CD14-positive monocyte (primary cell): Measurements from ENCODE around the gene CLDN1. TPM values are rescaled to one million over a fixed set of nuclear protein-coding genes. Genes with fewer than 3 reads are reported as not detected.

Source experiments
- DNase-seq, 3 donors: peaks; one replicate each; pipeline ENCODE4 v3.0.0-alpha.2; 2011 to 2022
- H2AFZ ChIP-seq: 2 replicates; pipeline ENCODE4 v1.6.0; 2012; ENCODE audit warnings: mild to moderate bottlenecking, low read depth, low read length, inconsistent platforms; ENCODE audit not compliant: insufficient read depth, poor library complexity, severe bottlenecking
- H3K27ac ChIP-seq, 2 donors: 1 replicate in 1 of 2; 2 replicates in 1 of 2; pipeline ENCODE4 v1.5.1; 2012 to 2013; ENCODE audit warnings: low read length in 2 of 2, control low read depth in 1 of 2, inconsistent platforms in 1 of 2, low read depth in 1 of 2, mild to moderate bottlenecking in 1 of 2
- H3K27me3 ChIP-seq, 2 donors: one replicate each; pipeline versions ENCODE4 v1.6.0 to v1.6.1; 2011 to 2013; ENCODE audit warnings: low read length in 2 of 2; ENCODE audit not compliant: control insufficient read depth in 2 of 2, insufficient read depth in 2 of 2
- H3K36me3 ChIP-seq, 2 donors: replicated peaks in 1 of 2; 1 replicate in 1 of 2; 2 replicates in 1 of 2; pipeline versions ENCODE4 v1.5.1 to v1.6.1; 2012 to 2013; ENCODE audit warnings: low read length in 2 of 2, control low read depth in 1 of 2, inconsistent platforms in 1 of 2, mild to moderate bottlenecking in 1 of 2; ENCODE audit not compliant: insufficient read depth in 2 of 2, control insufficient read depth in 1 of 2
- H3K4me1 ChIP-seq, 2 donors: 1 replicate in 1 of 2; 2 replicates in 1 of 2; pipeline versions ENCODE4 v1.5.1 to v1.6.1; 2012 to 2013; ENCODE audit warnings: low read length in 2 of 2, control low read depth in 1 of 2, inconsistent platforms in 1 of 2, mild to moderate bottlenecking in 1 of 2, moderate library complexity in 1 of 2; ENCODE audit not compliant: insufficient read depth in 2 of 2, control insufficient read depth in 1 of 2
- H3K4me2 ChIP-seq: replicated peaks from 2 replicates; pipeline ENCODE3; 2012; ENCODE audit warnings: low read length, moderate library complexity, mild to moderate bottlenecking; ENCODE audit not compliant: poor library complexity, severe bottlenecking; ENCODE audit errors: extremely low read depth
- H3K4me3 ChIP-seq, 3 experiments: fragments of 200-600 bp in 1 of 3; sonication (generic) in 1 of 3; replicated peaks in 1 of 3; 1 replicate in 2 of 3; 2 replicates in 1 of 3; pipeline ENCODE4 v1.5.1; 2011 to 2013; ENCODE audit warnings: low read length in 3 of 3, mild to moderate bottlenecking in 3 of 3, control low read depth in 2 of 3, low read depth in 2 of 3, inconsistent platforms in 1 of 3, moderate library complexity in 1 of 3
- H3K79me2 ChIP-seq: 2 replicates; pipeline ENCODE4 v1.6.0; 2012; ENCODE audit warnings: mild to moderate bottlenecking, control low read depth, inconsistent platforms, low read length, moderate library complexity; ENCODE audit not compliant: insufficient read depth
- H3K9ac ChIP-seq: 2 replicates; pipeline ENCODE4 v1.6.0; 2017; ENCODE audit warnings: low read length, mild to moderate bottlenecking; ENCODE audit not compliant: insufficient read depth, poor library complexity, severe bottlenecking
- H3K9me3 ChIP-seq, 2 donors: replicated peaks in 1 of 2; 1 replicate in 1 of 2; 2 replicates in 1 of 2; pipeline versions ENCODE4 v1.5.1 to v1.6.1; 2012 to 2013; ENCODE audit warnings: low read length in 2 of 2, control low read depth in 1 of 2; ENCODE audit not compliant: control insufficient read depth in 1 of 2, insufficient read depth in 1 of 2
- H4K20me1 ChIP-seq: 2 replicates; pipeline ENCODE4 v1.6.0; 2012; ENCODE audit warnings: mild to moderate bottlenecking, low read length, control low read depth, moderate library complexity; ENCODE audit not compliant: insufficient read depth
- H3K27ac Mint-ChIP-seq, 7 donors: one replicate each; pipeline ENCODE4 v1.8.0; 2020; ENCODE audit warnings: mild to moderate bottlenecking in 7 of 7, mixed read lengths in 7 of 7, moderate library complexity in 6 of 7, inconsistent platforms in 2 of 7
- H3K27me3 Mint-ChIP-seq, 3 donors: one replicate each; pipeline ENCODE4 v1.8.0; 2021 to 2022; ENCODE audit warnings: low read depth in 3 of 3, mild to moderate bottlenecking in 3 of 3, mixed read lengths in 3 of 3, moderate library complexity in 3 of 3, inconsistent platforms in 1 of 3
- H3K36me3 Mint-ChIP-seq, 2 donors: one replicate each; pipeline ENCODE4 v1.8.0; 2020; ENCODE audit warnings: mixed read lengths in 2 of 2, inconsistent platforms in 1 of 2, mild to moderate bottlenecking in 1 of 2
- H3K4me1 Mint-ChIP-seq: one replicate; pipeline ENCODE4 v1.8.0; 2020; ENCODE audit warnings: mild to moderate bottlenecking, mixed read lengths
- H3K4me3 Mint-ChIP-seq, 2 donors: one replicate each; pipeline ENCODE4 v1.8.0; 2020; ENCODE audit warnings: mild to moderate bottlenecking in 2 of 2, mixed read lengths in 2 of 2, moderate library complexity in 1 of 2
- H3K9me3 Mint-ChIP-seq, 7 donors: one replicate each; pipeline ENCODE4 v1.8.0; 2020 to 2022; ENCODE audit warnings: mixed read lengths in 7 of 7, mild to moderate bottlenecking in 6 of 7, moderate library complexity in 6 of 7, inconsistent platforms in 2 of 7
- whole genome bisulfite sequencing: methylation state at CpG from one replicate; pipeline ENCODE4 v1.1.5; 2013; ENCODE audit warnings: missing lambda C conversion rate; ENCODE audit not compliant: insufficient coverage; 5-methylcytosine and 5-hydroxymethylcytosine counted together
- intact Hi-C, 2 donors: fragments of 100-400 bp; cut with micrococcal nuclease; formaldehyde crosslinking; loops; one replicate each; pipeline versions ENCODE4 v1.15.0 to v1.15.1; 2023
- polyA plus RNA-seq, 3 donors: library from polyadenylated mRNA; depleted of rRNA in 1 of 3; unstranded in 2 of 3; stranded (reverse) in 1 of 3; fragments of 300-500 nt in 2 of 3; fragments of >200 nt in 1 of 3; fragmentation: Illumina TruSeq in 2 of 3; gene quantifications; 1 replicate in 2 of 3; 2 replicates in 1 of 3; pipeline ENCODE4 v1.2.3, GENCODE V29; 2012 to 2021
- TF ChIP-seq, protein P1 (sequence below): fragments of 200-600 bp; IDR thresholded peaks from one replicate; pipeline ENCODE4 v1.8.0; 2022; ENCODE audit warnings: antibody characterized with exemption, mild to moderate bottlenecking

CLDN1 gene
- polyA plus RNA-seq, 3 donors = not detected

DNA sequence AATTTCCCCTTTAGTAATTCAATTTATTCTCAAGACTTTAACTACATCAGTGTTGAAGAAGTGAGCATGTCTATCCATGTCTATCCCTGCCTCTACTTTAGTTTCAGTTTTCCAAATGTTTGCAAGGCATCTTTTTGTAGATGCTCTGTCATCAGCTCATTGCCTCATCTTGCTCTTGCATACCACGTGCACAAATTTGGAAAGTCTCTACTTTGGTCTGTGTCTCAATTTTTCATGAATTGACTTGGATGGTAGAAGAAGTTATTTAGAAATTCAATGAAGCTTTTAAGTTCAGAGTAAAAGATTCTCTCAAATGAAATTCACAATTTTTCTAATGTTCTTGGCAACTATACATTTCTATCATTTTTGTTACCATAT lies 55.3 kb downstream of the CLDN1 start:
- Histone ChIP-seq H3K27ac (no peak overlapping the region), H3K4me3 (no peak overlapping the region), H3K4me1 (no peaks in the 10 kb centered on the region), H3K27me3 (no peaks in the 10 kb centered on the region), H3K79me2 (no peaks in the 10 kb centered on the region), H3K9ac (no peak overlapping the region), H3K36me3 (no peaks in the 10 kb centered on the region), H4K20me1 (no peaks in the 10 kb centered on the region), H3K9me3 (no peaks in the 10 kb centered on the region), H2AFZ (no peak overlapping the region), H3K4me2 (no peak overlapping the region)
- intact Hi-C loops = no loop called here
- Mint-ChIP-seq H3K4me3 (no peak overlapping the region), H3K27me3 (peaks cover 0 to 1% (median 0%) of the 10 kb centered on the region in 3 donors), H3K27ac (no peak overlapping the region), H3K36me3 (no peaks in the 10 kb centered on the region), H3K4me1 (no peaks in the 10 kb centered on the region), H3K9me3 (peaks cover 0 to 3% (median 0%) of the 10 kb centered on the region in 7 donors)
- TF ChIP-seq, protein P1, sequence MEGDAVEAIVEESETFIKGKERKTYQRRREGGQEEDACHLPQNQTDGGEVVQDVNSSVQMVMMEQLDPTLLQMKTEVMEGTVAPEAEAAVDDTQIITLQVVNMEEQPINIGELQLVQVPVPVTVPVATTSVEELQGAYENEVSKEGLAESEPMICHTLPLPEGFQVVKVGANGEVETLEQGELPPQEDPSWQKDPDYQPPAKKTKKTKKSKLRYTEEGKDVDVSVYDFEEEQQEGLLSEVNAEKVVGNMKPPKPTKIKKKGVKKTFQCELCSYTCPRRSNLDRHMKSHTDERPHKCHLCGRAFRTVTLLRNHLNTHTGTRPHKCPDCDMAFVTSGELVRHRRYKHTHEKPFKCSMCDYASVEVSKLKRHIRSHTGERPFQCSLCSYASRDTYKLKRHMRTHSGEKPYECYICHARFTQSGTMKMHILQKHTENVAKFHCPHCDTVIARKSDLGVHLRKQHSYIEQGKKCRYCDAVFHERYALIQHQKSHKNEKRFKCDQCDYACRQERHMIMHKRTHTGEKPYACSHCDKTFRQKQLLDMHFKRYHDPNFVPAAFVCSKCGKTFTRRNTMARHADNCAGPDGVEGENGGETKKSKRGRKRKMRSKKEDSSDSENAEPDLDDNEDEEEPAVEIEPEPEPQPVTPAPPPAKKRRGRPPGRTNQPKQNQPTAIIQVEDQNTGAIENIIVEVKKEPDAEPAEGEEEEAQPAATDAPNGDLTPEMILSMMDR = no peak
- 100% methylated on average over 1 of the region's 1 CpG for WGBS
- DNase-seq = no peak

DNA sequence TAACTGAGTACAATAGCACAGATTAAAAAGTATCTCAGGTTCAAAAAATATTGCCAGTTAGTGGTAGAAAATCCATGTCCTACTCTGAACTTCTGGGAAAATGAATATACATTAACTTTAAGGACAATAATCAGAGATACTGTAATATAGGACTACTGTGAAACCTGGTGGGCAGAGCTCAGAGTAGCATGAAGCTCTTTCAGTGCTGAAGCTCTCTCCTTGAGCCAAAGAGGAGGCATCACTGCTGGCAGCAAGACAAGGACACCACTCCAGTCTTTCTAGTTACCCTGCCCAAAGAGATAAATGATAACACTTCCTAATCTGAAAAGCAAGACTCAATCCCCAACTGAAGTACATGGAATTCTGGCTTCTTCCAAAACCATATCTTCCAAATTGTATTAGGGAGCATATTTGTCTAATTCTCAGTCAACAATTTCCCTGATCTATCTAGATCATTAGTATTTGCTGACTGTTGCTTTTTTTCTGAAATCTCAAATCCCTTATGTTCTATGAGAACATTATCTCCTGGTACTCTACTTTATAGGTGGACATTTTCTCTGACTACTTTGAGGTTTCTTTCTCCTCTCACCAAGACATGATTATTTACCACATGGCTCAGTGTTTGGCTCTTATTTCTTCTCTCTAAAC lies 55.9 kb downstream of the CLDN1 start:
- H3K9me3 ChIP-seq = no peaks in the 10 kb centered on the region
- Mint-ChIP-seq H3K36me3 (no peaks in the 10 kb centered on the region), H3K27me3 (peaks cover 0 to 2% (median 0%) of the 10 kb centered on the region in 3 donors), H3K9me3 (peaks cover 0 to 3% (median 0%) of the 10 kb centered on the region in 7 donors), H3K4me1 (no peaks in the 10 kb centered on the region), H3K27ac (no peak overlapping the region), H3K4me3 (no peak overlapping the region)
- no peak overlapping the region for H3K27ac ChIP-seq
- no peaks in the 10 kb centered on the region for H3K36me3 ChIP-seq
- no peak overlapping the region for H3K9ac ChIP-seq
- no peak overlapping the region for H3K4me2 ChIP-seq
- no peak for DNase-seq
- H4K20me1 ChIP-seq = no peaks in the 10 kb centered on the region
- intact Hi-C loops = no loop called here
- TF ChIP-seq, protein P1 = no peak
- H3K27me3 ChIP-seq = no peaks in the 10 kb centered on the region
- H3K4me3 ChIP-seq = no peak overlapping the region
- H3K4me1 ChIP-seq = no peaks in the 10 kb centered on the region
- H3K79me2 ChIP-seq = no peaks in the 10 kb centered on the region
- no peak overlapping the region for H2AFZ ChIP-seq
